Fibroblast of mammary gland (primary cell): ENCODE results near the gene ERAP2.
"Not testable (repeated sequence)": the region's sequence is repeated elsewhere in the genome, so short reads cannot be mapped to it uniquely, and the experiment has no call there.

Source experiments
- DNase-seq: peaks from one replicate; pipeline ENCODE4 v3.0.0-alpha.2; 2010; ENCODE audit warnings: low read depth
- H3K4me3 ChIP-seq: 2 replicates; pipeline ENCODE4 v1.5.1; 2011; ENCODE audit warnings: low read depth, mild to moderate bottlenecking, low read length, moderate library complexity; ENCODE audit not compliant: control insufficient read depth
- TF ChIP-seq, protein P1 (sequence below): conservative IDR thresholded peaks from 2 replicates; pipeline ENCODE4 v1.5.1; 2011; ENCODE audit warnings: low read depth, low read length, inconsistent platforms; ENCODE audit not compliant: control insufficient read depth, insufficient read depth

ERAP2 gene

DNA sequence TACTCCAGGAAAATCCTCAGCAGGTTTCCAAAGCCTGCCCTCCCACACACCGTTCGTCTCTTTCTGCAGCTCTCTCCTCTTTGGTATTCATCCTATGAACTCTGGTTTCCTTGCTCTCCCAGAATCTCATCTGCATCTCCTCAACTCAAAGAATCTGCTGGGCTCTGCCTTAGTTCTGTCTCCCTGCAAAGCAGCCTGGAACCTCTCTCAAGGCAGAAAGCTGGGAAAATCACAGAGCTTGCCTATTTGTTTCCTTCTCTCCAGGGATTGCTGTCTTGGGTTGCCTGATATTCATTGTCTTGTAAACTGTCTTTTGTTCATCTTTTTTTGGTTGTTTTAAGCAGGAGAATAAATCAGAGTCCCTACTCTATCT lies 5.3 kb upstream of the ERAP2 start:
- no peak overlapping the region for H3K4me3 ChIP-seq
- TF ChIP-seq, protein P1, sequence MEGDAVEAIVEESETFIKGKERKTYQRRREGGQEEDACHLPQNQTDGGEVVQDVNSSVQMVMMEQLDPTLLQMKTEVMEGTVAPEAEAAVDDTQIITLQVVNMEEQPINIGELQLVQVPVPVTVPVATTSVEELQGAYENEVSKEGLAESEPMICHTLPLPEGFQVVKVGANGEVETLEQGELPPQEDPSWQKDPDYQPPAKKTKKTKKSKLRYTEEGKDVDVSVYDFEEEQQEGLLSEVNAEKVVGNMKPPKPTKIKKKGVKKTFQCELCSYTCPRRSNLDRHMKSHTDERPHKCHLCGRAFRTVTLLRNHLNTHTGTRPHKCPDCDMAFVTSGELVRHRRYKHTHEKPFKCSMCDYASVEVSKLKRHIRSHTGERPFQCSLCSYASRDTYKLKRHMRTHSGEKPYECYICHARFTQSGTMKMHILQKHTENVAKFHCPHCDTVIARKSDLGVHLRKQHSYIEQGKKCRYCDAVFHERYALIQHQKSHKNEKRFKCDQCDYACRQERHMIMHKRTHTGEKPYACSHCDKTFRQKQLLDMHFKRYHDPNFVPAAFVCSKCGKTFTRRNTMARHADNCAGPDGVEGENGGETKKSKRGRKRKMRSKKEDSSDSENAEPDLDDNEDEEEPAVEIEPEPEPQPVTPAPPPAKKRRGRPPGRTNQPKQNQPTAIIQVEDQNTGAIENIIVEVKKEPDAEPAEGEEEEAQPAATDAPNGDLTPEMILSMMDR = no peak
- DNase-seq = no peak

DNA sequence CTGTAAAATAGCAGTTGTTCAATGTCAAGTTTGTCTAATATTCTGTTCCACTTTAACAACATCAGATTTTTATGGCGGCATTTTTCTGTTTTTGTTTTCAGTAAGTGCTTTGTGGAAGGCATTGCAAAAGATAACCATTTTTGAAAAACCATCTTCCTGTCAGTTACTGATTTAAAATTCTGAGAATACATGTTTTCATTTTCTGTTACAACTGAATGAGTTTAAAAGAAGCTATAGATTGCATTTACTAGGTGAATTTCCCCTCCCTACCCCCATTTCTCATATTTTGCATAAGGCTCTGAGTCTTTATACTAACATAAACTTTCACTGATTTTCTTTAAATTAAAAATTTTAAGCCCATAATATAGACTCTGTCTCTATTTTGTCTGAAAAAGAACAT lies 4.6 kb upstream of the ERAP2 start:
- no peak for DNase-seq
- H3K4me3 ChIP-seq = no peak overlapping the region
- TF ChIP-seq, protein P1 = no peak

DNA sequence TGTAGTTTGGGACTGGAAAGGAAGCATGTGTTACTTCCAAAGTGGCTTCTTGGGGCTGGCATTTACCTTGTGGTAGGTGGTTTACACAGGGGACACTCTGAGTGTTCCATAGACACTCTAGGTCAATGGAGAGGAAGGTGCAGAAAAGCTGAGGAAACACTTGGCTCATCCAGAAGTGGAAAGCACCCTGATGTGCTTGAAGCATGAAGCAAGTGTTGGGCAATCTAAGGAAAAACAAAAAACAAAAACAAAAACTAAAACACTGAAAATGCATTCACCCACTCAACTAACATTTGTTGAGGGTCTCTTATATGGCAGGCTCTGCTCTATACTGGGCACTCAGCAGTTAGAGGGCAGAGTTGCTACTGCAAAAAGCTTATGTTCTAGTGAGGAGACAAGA lies 2.9 kb upstream of the ERAP2 start:
- TF ChIP-seq, protein P1 = no peak
- no peak for DNase-seq
- no peak overlapping the region for H3K4me3 ChIP-seq

DNA sequence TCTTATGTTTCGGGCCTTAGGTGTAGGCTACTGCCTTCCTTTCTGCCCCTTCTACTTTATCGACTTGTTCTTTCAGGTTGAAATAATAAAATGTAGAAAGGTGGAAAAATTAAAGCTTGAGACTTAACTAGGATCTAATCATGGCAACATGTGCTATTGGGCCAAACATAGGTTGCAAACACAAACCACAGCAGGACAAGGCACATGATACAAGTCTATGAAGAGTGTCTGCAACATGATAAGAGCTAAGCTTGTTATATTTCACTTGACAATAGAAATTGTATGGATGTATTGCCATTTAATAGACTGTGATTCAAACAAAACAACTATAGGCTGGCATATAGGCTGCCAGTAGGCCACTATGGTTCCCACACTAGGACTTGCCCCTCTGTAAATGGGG lies 1.7 kb upstream of the ERAP2 start:
- TF ChIP-seq, protein P1 = no peak
- no peak overlapping the region for H3K4me3 ChIP-seq
- no peak for DNase-seq

DNA sequence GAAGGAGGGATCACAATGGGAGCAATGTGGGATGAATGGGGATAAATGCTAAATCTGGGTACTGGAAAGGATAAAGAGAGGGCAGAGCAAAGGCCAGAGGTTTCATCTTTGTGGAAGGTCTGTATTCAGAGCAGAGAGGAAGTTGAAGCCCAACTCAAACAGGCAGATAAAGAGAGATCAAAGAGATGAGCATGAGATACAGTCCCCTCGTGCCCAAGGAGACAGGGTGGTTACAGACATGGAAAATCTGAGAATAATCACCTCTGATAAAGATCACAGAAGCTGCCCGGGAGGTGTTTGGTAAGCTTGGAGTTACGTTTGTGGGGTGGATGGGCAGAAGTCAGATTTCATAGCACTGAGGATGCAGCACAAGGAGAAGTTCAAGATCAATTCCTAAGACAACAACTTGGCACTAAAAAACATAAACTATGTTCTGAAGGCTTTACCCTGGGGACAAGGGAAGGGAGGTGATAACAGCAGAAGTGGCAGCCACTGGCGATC lies 459 bp upstream of the ERAP2 start:
- TF ChIP-seq, protein P1 = no peak
- no peak for DNase-seq
- H3K4me3 ChIP-seq = peak overlapping the region; percentile 82

DNA sequence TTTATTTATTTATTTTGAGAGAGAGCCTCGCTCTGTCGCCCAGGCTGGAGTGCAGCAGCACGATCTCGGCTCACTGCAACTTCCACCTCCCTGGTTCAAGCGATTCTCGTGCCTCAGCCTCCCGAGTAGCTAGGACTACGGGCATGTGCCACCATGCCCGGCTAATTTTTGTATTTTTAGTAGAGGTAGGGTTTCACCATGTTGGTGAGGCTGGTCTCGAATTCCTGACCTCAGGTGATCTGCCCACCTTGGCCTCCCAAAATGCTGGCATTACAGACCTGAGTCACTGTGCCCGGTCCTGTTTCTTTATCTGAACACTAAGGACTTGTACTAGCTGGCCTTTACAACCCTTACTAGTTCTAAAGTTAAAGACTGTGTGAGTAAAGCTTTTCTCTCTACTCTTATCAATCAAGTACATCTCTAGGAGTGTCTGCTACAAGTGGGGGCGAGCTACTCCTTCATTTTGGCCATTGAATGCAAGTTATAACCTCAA lies 723 bp downstream of the ERAP2 start:
- H3K4me3 ChIP-seq = peak overlapping the region; percentile 82
- DNase-seq = not testable (repeated sequence)

DNA sequence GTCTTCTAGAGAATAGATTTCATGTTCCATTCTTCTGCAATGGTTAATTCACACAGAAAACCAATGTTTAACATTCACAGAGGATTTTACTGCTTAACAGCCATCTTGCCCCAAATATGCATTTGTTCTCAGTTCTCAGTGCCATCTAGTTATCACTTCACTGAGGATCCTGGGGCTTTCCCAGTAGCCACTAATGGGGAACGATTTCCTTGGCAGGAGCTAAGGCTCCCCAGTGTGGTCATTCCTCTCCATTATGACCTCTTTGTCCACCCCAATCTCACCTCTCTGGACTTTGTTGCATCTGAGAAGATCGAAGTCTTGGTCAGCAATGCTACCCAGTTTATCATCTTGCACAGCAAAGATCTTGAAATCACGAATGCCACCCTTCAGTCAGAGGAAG lies 3.4 kb downstream of the ERAP2 start:
- no peak for DNase-seq
- no peak overlapping the region for H3K4me3 ChIP-seq
- TF ChIP-seq, protein P1 = no peak
